Ascending aorta (tissue), 2 donors: ENCODE data around the gene LEF1. TPM values are rescaled to one million over a fixed set of nuclear protein-coding genes. Genes with fewer than 3 reads are reported as not detected.

Experiments used
- DNase-seq, 2 donors: peaks; one replicate each; pipeline ENCODE4 v3.0.0-alpha.2; 2019; ENCODE audit warnings: low spot score in 2 of 2
- H3K27ac ChIP-seq, 2 donors: fragments of 200-600 bp; sonication (generic); one replicate each; pipeline ENCODE4 v1.5.1; 2016 to 2017; ENCODE audit warnings: mild to moderate bottlenecking in 1 of 2
- H3K27me3 ChIP-seq: fragments of 200-600 bp; sonication (generic); one replicate; pipeline ENCODE4 v1.5.1; 2017
- H3K36me3 ChIP-seq, 2 donors: fragments of 200-600 bp; sonication (generic); one replicate each; pipeline ENCODE4 v1.5.1; 2016
- H3K4me1 ChIP-seq, 2 donors: fragments of 200-600 bp; sonication (generic); one replicate each; pipeline ENCODE4 v1.5.1; 2016 to 2017; ENCODE audit warnings: mild to moderate bottlenecking in 1 of 2
- H3K4me3 ChIP-seq, 2 donors: fragments of 200-600 bp; sonication (generic); one replicate each; pipeline ENCODE4 v1.5.1; 2016 to 2017; ENCODE audit warnings: mild to moderate bottlenecking in 1 of 2
- H3K9me3 ChIP-seq, 2 donors: fragments of 200-600 bp; sonication (generic); one replicate each; pipeline ENCODE4 v1.5.1; 2016
- CTCF ChIP-seq, 3 experiments: fragments of 200-600 bp in 2 of 3; fragments of 450-650 bp in 1 of 3; sonication (generic) in 2 of 3; IDR thresholded peaks; one replicate each; pipeline ENCODE4 v1.5.1; 2016 to 2019; ENCODE audit warnings: antibody characterized with exemption in 3 of 3, mild to moderate bottlenecking in 1 of 3, moderate library complexity in 1 of 3
- intact Hi-C: fragments of 100-400 bp; cut with DNase I; formaldehyde crosslinking; loops from one replicate; pipeline ENCODE4 v1.15.1; 2023
- total RNA-seq: library from RNA; depleted of rRNA; stranded (reverse); fragments of >200 nt; gene quantifications from one replicate; pipeline ENCODE4 v1.1.0, GENCODE V29; 2016

The LEF1 gene
- total RNA-seq, 1 donor from 2014 or later, result not detected

DNA sequence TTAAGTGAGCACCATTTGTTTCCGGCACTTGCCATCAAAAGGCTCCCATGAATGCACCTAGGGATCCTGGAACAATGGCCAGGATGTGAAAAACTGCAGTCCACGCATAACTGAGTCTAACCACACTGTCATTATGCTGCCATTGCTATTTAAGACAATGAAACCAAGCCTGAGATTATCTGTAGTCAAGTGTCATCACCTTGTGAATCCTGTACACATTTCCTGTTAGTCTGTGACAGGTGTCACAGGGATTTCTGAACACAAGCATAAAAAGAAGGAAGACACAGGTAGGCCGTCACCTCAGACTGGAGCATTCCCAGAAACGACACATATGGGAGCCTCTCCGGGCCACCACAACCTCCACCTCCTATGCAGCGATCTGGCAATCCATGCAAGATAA is 112.3 kb downstream of the LEF1 start:
- intact Hi-C loops, result no loop called here
- TF ChIP-seq CTCF (IDR thresholded peaks at IDR 0.05), result no peak

DNA sequence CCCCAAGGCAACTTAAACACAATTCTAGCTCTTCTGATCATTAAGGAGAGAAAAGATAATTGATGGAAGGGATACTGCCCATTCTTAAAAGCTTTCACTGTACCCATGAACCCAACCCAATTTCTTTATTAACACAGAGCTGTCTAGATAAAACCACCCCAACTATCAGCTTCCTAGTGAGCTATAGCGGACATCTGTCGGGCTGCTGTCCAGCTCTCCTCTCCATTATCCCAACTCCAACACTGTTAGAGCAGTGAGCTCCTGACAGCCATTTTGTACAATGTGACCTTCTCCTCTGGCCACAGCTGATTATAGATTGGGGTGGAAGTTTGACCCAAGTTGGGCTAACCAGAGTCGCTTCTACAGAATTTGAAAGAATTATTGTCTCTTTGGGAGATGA is 112.9 kb downstream of the LEF1 start:
- intact Hi-C loops, result no loop called here
- H3K4me1 ChIP-seq, result no peaks in the 10 kb centered on the region
- DNase-seq, result no peak
- H3K4me3 ChIP-seq, result no peak overlapping the region
- no peak for TF ChIP-seq CTCF (IDR thresholded peaks at IDR 0.05)
- H3K9me3 ChIP-seq, result no peaks in the 10 kb centered on the region
- H3K27me3 ChIP-seq, result no peaks in the 10 kb centered on the region
- no peak overlapping the region for H3K27ac ChIP-seq
- H3K36me3 ChIP-seq, result no peaks in the 10 kb centered on the region

More for the DNA sequence above, 112.3 kb downstream of the LEF1 start:
- H3K27me3 ChIP-seq, result no peaks in the 10 kb centered on the region
- no peak for DNase-seq
- no peaks in the 10 kb centered on the region for H3K9me3 ChIP-seq
- H3K27ac ChIP-seq, result no peak overlapping the region
- H3K4me1 ChIP-seq, result no peaks in the 10 kb centered on the region
- H3K36me3 ChIP-seq, result no peaks in the 10 kb centered on the region
- no peak overlapping the region for H3K4me3 ChIP-seq

DNA sequence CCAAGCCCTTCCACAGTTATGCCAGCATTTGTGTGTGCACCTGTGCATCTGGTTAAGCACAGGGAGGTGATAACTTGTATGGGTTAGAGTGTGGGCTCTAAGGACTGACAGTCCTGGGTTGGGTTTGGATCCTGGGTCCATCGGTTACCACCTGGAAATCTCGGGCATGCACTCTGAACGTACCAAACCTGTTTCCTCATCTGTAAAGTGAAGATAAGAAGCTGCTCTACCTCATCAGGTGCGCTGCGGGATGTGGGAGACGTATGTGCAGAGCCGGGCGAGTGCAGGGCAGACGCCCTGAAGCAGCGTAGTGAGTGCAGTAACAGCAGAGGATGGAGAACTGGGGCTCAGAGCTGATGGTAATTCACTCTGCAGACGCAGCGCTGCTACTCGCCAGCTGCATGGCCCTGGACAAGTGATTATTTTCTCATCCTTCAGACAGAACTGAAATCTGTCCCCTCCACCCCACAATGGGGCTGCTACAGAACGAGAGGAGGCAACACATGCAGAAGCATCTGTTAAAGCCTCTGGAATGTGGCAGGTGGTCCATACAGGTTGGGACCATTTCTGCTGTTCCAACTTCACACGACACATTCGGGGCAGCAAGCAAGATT is 114.6 kb downstream of the LEF1 start:
- intact Hi-C loops, result no loop called here
- H3K4me3 ChIP-seq, result no peak overlapping the region

GRCh38 chr4:108053251-108053711 is 115.5 kb downstream of the LEF1 start:
- no peaks in the 10 kb centered on the region for H3K27me3 ChIP-seq
- no peak overlapping the region for H3K4me3 ChIP-seq
- H3K27ac ChIP-seq, result no peak overlapping the region
- no peaks in the 10 kb centered on the region for H3K36me3 ChIP-seq
- TF ChIP-seq CTCF (IDR thresholded peaks at IDR 0.05), result no peak
- H3K9me3 ChIP-seq, result no peaks in the 10 kb centered on the region
- no peak for DNase-seq
- intact Hi-C loops, result no loop called here
- H3K4me1 ChIP-seq, result no peaks in the 10 kb centered on the region

More for the DNA sequence above, 114.6 kb downstream of the LEF1 start:
- Histone ChIP-seq H3K4me1 (no peaks in the 10 kb centered on the region), H3K36me3 (no peaks in the 10 kb centered on the region), H3K9me3 (no peaks in the 10 kb centered on the region), H3K27me3 (no peaks in the 10 kb centered on the region), H3K27ac (no peak overlapping the region)
- DNase-seq, result no peak
- TF ChIP-seq CTCF (IDR thresholded peaks at IDR 0.05), result no peak

DNA sequence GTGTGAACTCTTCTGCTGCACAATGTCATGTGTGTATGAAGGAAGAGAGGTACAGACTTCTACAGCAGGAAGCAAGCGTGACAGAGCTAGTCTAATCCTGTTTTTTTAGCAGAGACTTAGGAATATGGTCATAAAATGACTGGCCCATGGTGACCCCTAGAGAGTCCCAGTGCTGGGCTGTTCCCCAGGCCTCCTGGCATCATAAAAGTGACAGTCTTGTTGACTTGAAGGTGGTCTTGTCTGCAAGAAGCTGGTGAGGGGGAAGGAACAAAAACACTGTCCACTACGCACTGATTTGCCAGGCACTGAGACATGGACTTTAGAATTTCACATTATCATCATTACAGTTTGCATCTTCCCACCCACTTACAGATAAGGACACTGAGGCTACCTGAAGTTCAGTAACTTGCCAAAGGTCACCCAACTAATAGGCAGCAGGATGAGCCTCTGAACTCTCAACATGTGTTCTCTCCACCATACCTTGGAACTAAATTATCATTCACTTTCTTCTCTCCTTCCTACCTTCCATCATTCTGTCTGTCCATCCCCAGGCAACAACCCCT is 116.1 kb downstream of the LEF1 start:
- H3K27me3 ChIP-seq, result no peaks in the 10 kb centered on the region
- no peak overlapping the region for H3K4me3 ChIP-seq
- TF ChIP-seq CTCF (IDR thresholded peaks at IDR 0.05), result no peak
- DNase-seq, result no peak
- H3K36me3 ChIP-seq, result no peaks in the 10 kb centered on the region
- intact Hi-C loops, result no loop called here
- no peaks in the 10 kb centered on the region for H3K4me1 ChIP-seq
- H3K9me3 ChIP-seq, result no peaks in the 10 kb centered on the region
- no peak overlapping the region for H3K27ac ChIP-seq
